Fibroblast of the aortic adventitia (primary cell): ENCODE results near the gene SPON1. TPM values are rescaled to one million over a fixed set of nuclear protein-coding genes. Genes with fewer than 3 reads are reported as not detected.
A peak's percentile ranks its signal among the peaks of the same experiment; 100 is the strongest.
"Not testable (repeated sequence)": the region's sequence is repeated elsewhere in the genome, so short reads cannot be mapped to it uniquely, and the experiment has no call there.

Experiments used
- DNase-seq: peaks from one replicate; pipeline ENCODE4 v3.0.0-alpha.2; 2010; ENCODE audit warnings: low read depth
- H3K4me3 ChIP-seq: 2 replicates; pipeline ENCODE4 v1.5.1; 2011; ENCODE audit warnings: low read depth, mild to moderate bottlenecking, control low read depth, low read length, moderate library complexity
- CTCF ChIP-seq: IDR thresholded peaks from 2 replicates; pipeline ENCODE4 v1.5.1; 2011; ENCODE audit warnings: mild to moderate bottlenecking, low read length, control low read depth, inconsistent platforms; ENCODE audit not compliant: insufficient read depth
- total RNA-seq: library from RNA; depleted of rRNA; stranded (reverse); fragments of >200 nt; gene quantifications from 2 replicates; pipeline ENCODE4 v1.2.3, GENCODE V29; 2012; ENCODE audit warnings: low replicate concordance

The SPON1 gene
- total RNA-seq, 1 donor = 3.5 TPM

DNA sequence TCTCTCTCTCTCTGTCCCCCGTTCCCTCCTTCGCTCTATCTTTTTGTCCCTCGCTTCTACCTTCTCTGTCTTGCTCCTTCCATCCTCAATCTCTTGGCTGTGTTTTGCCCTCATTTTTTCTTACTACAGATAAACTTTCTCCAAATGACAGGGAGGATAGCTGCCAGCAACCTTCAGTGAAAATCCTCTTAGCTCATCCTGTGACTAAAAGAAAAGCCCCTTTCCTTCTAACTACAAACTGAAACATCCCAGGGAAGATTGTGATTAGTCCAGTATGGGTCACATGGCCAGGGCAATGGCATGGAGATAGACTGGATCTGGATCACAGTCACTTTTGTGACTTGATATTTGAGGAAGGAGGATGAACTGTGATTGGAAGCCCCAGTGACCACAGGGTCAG, 10.4 kb downstream of the SPON1 start:
- peak; percentile 3 for DNase-seq
- no peak for TF ChIP-seq CTCF

DNA sequence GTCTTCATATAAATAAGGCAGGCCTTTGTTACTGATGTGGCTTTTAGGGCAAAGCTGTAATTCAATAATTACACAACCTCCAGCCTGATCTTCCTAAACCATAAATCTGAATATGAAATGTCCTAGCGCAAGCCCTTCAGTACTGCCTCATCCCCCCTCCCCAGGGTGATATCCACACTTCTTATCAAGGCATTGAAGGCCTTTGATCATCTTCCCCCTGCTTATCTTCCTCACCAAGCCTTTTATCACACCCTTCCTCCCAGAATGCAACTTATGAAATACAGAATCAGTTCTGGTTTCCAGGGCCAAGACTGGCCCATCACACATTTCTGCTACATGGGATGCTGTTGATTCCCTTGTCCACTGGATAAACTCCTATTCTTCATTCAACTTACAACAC, 12.1 kb downstream of the SPON1 start:
- H3K4me3 ChIP-seq = no peak overlapping the region
- no peak for DNase-seq
- TF ChIP-seq CTCF = no peak

More for the DNA sequence above, 10.4 kb downstream of the SPON1 start:
- no peak overlapping the region for H3K4me3 ChIP-seq

DNA sequence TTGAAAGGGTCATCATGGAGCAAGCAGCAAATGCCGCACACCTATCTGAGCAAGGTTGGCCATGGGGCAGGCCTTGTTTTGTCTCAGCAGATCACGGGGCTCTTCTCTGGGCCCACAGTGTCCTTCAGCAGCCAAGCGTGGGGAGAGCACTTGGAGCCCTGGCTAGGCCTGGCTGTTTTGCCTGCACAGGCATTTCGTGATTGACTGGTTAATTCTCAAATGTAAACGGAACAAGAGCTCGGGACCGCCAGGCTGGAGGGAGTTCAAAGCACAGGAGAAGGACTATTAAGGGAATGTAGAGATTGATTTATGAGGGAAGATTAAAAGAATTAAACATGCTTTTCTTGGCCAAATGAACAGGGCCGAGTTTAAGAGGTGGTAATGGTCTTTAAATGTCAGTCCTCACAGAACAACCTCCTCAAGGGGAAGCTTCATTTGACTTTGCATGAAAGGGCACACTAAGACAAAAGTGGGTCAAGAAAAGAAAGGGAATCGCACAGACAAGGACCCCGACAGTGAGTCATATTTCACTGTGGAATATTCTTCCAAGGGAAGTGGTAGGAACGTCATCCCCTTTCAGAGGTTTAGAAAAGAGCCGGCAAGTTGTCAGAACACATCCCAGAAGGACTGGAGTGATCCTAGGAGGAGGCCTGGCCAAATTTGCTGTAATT, 20.7 kb downstream of the SPON1 start:
- peak; percentile 68 for DNase-seq
- no peak overlapping the region for H3K4me3 ChIP-seq
- no peak for TF ChIP-seq CTCF

DNA sequence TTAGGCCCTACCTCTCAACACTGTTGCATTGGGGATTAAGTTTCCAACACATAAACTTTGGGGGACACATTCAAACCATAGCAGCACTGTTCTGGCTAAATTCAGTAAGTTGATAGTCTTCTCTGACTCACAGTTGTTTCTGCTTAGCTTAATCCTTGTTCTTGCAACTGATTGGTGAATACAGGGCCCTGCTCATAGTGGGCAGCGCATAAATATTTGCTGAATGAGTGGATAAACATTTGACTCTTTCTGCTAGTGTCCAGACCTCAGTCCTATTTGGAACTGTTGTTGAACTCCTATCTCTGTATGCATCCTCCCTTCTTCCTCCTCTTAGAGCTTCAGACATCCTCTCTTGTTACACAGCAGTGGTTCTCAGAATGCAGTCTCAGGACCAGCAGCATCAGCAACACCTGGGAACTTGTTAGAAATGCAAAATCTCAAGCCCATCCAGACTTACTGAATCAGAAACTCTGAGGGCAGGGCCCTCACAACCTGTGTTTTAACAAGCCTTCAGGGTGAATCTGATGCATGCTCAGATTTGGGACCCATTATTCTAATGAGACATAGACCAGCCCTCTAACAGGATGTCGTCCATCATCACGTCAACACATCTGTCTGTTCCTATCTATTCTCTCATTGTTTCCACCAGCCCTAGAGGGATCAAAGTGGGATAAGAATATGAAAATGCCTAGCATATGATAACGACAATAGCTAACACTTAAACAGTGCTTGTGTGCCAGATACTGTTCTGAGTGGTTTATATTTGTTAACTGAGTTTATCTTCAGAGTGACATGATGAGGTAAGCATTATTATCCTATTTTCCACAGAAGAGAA, 22.3 kb downstream of the SPON1 start:
- no peak for TF ChIP-seq CTCF
- DNase-seq = peak; percentile 66
- H3K4me3 ChIP-seq = no peak overlapping the region

GRCh38 chr11:13986695-13987094, 24.2 kb downstream of the SPON1 start:
- DNase-seq = not testable (repeated sequence)

GRCh38 chr11:13992158-13992856, 29.8 kb downstream of the SPON1 start:
- H3K4me3 ChIP-seq = not testable (repeated sequence)
- DNase-seq = peak; percentile 37

More at GRCh38 chr11:13986695-13987094, 24.2 kb downstream of the SPON1 start:
- not testable (repeated sequence) for H3K4me3 ChIP-seq

- no peak for TF ChIP-seq CTCF
- no peak overlapping the region for H3K4me3 ChIP-seq
- no peak for DNase-seq
These were observed 30.7 kb downstream of the SPON1 start for GRCh38 chr11:13993096-13993765.
